Stimulated activated naive CD4-positive, alpha-beta T cell (primary cell): ENCODE results near the gene CHAT.

Source experiments
- DNase-seq, 6 experiments: peaks; one replicate each; lab custom pipeline; 2025; lab: John Stamatoyannopoulos, UW

The CHAT gene

DNA sequence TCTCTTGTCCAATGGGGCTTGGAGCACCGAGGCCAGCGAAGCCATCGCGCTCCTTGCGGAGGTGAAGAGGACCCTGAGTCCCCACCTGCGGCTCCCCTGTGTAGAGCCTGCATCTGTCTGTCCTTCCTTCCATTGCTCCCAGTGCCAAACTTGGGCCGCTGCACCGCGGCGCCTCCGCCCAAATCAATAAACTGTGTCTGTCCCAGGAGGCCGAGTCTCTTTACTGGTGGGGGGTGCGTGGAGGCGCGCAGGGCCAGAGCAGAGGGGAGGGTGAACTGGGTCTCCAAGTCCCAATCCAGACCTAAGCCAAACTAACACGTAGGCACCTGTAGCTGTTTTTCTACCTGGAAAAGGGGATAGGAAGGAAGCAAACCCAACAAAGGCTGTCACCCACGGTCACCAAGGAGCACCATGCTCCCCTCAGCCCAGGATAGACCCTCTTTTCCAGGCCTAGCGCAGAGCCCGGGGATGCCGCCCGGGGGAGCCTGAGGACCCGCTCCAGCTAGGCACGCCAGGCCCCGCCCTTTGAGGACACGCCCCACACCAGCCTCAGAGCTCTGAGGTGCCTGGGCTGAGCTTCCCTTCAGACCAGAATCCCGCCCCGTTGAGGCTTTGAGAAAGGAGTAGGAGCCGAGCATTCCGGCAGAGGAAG is 1.2 kb upstream of the CHAT start:
- no peak for DNase-seq

DNA sequence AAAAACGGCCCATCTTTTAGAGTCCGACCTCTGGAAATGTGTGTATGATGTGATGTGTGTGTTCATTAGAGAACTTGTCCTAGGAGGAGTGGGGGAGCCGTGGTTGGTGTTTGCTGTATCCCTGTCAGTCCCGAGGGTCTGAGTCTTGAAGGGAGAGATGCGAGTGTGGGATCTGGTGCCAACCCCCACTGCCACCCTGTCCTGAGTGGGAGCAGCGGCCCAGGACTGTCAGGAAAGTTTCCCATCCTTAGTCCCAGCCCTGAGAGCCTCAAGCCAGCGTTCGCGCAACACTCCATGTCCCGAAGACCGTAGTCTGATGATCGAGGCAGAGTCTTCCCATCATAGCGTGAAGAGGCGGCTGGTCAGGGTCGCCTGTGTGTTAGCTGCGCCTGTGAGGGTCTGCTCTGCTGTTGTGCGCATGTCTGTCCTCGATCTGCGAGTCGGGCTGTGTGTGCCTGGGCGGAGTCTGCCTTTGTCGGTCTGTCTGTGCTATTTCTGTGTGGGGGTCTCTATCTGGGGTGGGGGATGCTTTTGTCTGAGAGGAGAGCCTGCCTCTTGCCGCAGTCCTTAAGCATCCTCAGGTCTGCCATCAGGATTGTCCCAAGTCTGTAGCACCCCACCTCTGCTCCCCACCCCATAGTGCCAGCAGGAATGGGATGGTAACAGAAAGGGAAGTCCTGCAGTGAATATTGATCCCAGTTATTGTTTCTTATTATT is 514 bp upstream of the CHAT start:
- no peak for DNase-seq

DNA sequence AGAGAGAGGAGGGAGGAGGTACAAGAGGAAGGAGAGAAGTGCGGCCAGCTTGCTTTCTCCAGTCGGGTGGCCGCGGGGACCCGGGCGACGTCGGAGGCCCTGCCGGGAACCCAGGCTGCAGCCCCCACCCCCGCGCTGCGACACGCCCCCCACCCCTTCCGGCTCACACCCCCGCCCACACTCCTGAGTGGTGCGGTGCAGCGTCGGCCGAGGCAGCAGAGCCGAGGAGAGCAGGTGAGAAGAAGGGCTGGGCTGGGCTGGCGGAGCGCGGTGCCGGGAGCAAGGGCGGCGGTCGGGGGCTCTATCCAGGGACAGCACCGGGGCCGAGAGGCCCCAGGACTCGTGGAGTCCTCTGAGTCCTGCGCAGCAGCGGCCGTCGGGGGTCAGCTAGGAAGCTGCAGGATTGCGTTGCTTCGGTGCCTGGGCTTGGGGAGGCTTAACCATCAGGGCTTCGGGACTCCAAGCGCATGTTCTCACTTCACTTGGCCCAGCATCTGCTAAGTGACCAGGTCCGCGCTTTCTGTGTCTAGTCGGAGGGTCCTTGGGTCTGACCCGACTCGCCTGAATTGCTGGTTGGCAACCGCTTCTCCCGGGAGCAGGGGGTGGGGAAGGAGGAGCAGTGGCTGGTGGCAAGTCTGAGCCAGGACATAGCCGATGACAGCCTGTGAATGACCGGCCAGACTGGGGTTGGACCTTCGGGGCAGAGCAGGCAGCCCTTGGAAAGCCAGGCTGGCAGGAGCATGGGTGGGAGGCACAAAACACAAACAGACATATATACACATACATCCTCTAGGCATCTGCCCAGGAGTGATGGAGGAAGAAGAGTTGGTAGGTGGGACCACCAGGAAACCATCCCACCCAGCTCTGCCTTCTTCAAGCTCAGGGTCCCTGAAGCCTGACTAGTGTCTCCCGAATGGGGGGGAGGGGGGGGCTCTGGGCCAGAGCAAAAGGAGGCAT is 683 bp downstream of the CHAT start:
- DNase-seq = no peak

DNA sequence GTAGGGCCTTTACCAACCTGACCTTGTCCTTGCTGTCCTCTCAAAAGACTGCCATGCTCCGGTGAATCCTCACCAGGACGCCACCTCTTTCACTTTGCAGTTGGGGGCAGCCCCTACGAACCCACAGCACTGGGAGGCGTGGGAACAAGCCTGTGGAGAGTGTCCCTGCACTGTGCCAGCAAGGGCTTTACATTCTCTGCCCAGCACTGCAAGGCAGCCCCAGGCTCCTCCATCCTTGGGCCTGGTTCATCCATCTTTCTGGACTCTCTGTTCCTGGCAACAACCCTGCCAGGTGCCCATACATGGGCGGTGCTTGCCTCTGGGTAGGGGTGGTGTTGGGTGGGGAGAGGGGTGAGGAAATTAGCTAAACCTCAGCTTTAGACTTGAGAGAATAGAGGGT is 1.4 kb downstream of the CHAT start:
- DNase-seq = peak in 1 of 6 experiments; percentile 1

DNA sequence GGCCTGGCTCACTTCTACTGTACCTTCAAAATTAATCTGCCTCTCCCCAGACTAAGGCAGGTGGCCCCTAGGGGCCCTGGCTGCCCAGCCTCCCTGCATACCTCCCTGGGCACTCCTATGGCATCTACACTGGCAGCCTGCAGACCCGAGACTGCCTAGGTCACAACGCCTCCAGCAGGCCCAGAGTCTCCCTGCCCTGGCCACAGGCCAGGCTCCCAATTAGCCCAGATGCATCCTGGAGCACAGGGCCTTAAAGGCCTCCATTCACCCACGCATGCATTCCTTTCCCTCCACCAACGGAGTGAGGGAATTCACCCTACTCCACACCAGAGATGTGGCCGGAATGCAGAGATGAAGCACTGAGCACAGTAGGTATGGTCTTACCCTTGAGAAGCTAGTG is 1.9 kb downstream of the CHAT start:
- no peak for DNase-seq

DNA sequence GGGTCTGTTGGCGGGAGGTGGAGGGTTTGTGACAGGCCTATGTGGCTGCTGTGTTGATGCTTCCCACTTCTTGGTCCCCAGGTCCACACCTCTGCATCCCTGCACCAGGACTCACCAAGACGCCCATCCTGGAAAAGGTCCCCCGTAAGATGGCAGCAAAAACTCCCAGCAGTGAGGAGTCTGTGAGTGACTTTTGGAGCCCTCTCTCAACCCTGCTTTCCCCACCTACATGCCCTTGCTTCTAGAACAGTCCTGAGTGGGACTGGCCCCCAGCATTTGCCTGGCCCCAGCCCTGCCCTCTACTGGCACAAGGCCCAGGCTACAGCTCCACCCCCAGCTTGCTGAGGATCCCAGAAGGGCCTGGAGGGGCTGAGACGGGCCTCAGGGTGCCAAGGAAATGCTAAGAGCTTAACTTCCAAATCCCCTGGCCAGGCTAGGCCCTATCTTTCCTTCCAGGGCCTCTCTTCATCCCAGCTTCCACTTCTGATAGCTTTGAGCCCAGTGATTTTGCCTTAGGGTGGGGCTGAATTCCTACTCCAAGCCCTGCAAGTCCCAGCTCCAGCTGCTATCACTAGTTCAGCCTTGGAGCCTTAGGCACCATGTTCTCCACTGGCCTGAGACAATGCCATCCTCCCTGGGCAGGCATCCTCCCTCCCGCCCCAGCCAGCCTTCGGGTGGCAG is 2.7 kb downstream of the CHAT start:
- DNase-seq = no peak

DNA sequence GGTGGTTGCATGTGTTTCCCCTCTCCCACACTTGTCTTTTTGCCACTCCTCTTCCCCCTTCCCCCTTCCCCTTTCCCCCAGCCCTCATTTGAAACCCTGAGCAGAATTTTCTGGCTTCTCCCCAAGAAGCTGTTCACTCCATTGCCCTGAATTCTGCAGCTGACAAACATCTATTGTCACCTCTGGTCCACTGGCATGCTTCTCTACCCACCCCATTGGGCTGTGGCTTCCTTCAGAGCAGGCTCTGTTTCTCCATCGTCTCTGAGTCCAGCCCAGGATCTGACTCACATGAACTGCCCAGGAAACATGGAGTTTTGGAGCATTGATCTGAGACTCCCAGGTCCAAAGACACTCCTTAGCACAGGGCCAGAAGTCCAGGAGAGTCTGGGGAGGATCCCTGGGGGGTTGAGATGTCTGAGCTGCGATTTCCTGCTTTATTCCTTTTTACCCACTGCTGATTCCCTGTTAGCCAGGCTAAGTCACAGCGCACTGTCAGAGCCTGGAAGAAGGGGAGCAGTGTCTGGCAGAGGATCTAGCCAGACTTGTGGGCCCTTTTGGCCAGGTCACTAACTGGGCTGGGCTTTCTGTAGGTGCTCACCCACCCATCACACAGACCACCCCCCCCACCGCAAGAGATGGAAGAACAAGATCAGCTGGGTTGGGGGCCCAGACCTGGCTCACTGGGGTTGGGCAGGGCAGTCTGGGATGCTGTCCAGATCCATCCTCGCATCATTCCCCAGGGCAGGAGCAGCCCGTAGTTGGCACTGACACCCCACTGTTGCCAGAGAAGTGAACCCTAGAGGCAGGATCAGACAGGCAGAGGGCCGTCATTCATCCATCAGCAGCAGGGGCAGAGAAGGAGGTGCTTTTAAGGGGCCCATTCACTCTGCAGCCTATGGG is 3.5 kb downstream of the CHAT start:
- DNase-seq = no peak

DNA sequence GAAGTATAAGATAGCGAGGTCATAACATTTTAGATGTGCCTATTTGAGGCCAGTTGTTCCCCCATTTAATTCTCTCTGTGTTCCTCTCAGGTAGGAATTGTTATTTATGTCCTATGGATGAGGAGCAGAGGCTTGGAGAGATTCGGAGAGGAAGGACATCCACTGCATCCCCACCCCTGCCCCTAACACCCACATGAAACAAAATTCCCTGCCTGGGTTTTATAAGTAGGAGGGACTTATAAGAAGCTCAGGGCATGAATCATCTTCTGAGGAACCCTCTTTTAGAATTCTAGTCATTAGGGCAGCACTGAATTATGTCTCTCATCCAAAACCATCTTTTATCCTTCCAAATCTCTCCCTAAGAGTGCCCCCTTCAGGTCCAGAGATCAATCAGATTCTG is 5.0 kb downstream of the CHAT start:
- DNase-seq = no peak

DNA sequence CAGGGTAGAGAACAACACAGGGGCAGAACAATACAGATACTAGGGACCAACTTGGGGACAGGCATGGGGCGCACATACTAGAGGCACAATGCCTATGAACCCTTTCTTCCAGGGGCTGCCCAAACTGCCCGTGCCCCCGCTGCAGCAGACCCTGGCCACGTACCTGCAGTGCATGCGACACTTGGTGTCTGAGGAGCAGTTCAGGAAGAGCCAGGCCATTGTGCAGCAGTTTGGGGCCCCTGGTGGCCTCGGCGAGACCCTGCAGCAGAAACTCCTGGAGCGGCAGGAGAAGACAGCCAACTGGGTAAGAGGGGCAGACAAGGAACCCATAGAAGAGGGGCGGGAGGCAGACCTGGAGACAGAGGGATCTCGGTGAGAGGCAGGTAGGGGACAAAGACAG is 5.8 kb downstream of the CHAT start:
- no peak for DNase-seq

DNA sequence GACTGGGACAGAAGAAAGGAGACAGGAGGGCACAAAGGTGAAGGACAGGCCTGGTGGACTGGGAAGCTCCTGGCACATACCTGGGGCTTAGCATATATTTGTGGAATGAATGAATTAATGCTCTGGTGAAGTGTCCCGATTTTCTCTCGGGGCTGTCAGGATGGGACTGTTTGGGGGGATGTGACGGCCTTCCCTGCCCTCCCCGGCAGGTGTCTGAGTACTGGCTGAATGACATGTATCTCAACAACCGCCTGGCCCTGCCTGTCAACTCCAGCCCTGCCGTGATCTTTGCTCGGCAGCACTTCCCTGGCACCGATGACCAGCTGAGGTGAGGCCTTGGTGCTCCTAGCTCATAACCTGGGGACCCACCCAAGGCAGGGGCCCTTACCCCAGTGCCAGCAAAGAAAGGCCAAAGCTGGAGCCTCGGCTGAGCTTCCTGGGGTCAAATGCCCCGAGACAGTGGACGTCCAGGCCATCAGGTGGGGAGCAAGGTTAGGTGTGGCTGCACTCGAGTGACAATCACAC is 6.5 kb downstream of the CHAT start:
- DNase-seq = no peak

DNA sequence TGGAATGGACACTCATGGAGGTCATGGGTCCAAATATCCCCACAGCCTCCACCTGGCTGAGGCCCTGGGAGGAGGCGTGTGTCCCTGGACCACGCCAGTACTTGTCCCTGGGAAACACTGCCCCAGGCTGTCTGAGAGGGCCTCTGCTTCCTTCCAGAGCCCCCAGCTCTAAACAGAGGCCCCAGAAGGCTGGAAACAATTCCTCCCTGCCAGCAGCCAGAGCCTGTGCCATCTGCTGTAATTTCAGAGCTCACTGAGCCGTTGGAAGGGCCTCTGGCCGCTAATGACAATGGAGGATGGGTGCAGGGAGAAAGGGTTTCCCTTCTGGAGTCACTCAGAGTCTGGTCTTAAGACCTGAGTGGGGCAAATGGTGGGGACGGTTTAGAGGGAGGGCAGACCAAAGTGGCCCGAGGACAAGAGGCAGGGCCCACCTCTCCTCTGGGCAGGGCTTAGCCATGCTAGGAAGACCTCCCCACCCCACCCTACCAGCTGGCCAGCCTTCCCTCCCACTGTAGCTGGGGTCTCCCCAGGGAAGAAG is 7.1 kb downstream of the CHAT start:
- no peak for DNase-seq

DNA sequence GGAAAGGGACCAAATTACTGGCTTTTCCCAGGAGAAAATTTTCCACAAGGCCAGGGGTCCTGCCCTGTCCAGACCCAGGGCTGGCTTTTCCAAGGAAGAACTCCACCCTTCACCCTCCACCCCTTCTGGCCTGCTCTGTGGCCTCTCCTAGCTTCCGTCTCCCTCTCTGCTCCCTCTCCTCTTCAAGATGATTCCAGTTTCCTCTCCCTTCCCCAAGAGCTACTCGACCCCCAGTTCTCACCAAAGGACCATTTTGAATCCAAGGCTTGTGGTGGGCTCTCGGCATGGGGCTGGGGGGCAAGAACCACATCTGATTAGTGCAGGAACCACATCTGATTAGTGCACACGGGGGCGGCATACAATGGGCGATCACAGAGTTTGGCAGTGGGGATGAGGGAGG is 7.7 kb downstream of the CHAT start:
- DNase-seq = no peak

DNA sequence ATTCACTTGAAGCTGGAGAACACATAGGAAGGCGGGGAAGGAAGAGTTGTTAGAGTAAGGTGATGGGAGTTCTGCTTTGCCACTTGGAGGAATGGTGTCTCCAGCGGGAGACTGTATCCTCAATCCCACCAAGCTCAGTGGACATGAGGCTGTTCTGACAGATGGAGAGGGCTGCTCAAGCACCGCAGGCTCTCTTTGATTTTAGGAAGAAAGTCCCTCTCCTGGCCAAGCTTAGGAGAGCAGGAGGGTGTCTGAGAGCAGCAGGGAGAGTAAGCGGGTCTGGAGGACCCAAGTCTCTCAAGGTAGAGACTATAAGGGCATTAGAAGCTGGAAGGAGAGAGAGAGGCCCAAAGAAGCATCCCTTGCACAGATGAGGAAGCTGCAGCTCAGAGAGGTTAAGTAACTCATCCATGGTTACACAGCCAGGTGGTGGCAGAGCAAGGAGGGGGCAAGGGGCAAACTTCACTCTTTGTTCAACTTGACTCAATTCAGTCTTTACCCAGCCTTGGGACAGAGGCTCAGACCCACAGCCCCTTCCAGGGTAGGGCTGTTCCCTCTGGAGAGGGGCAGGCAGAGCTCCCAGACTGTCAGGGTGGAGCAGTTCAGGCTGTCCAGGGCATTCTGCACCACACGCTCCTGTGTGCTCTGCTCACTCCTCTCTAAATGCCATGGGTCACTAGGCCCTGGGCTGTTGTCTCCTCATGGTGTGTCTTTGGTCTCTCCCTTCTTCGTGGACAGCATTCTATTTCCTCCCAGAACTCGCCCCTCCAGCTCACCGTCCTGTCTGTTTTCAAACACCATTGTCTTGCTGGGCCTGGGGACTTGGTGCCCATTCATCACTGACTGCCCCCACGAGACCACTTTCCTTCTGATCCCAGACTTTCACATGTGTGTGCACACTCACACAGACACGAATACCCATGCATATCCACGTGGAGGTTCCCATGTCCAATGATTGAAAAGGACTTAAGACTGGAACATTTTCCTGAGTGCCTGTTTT is 8.9 kb downstream of the CHAT start:
- DNase-seq = no peak

DNA sequence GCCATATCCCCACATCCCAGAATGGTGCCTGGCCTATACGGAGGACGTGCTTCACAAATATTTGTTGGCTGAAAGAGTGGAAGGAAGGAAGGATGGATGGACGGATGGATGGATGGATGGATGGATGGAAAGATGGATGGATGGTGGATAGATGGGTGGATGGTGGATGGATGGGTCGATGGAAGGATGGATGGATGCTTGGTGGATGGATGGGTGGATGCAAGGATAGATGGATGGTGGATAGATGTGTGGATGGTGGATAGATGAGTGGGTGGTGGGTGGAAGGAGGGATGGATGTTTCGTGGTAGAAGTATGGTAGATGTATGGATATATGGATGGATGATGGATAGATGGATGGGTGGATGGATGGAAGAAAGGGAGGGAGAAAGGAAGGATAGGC is 10.8 kb downstream of the CHAT start:
- DNase-seq = no peak

DNA sequence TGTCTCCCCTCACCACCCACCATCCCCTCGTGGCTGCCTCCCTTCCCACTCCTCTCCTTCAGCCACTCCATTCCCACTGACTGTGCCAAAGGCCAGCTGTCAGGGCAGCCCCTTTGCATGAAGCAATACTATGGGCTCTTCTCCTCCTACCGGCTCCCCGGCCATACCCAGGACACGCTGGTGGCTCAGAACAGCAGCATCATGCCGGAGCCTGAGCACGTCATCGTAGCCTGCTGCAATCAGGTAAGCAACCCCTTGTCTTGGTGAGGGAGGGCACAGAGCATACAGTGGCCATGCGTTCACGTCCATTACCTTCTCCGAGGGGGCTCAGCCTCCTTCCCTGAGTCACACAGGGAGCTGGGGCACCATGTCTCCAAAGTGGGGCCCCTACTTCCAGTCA is 11.6 kb downstream of the CHAT start:
- no peak for DNase-seq

DNA sequence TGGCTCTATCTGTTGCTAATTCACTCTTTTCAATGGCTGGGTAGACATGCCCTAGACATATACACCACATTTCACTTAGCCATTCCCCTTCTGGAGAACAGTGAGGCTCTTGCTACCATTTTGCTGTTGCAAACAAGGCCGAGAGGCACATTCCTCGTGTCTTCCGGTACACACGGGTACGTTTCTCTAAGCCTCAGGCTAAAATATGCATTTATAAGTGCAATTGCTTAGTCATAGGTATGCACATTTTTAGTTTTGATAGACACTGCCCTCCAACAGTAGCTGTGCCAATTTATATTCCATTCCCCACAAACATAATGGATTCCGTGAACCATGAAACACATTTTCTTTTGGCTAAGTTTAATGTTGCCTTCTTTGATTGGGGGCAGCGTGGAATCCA is 13.2 kb downstream of the CHAT start:
- DNase-seq = no peak

DNA sequence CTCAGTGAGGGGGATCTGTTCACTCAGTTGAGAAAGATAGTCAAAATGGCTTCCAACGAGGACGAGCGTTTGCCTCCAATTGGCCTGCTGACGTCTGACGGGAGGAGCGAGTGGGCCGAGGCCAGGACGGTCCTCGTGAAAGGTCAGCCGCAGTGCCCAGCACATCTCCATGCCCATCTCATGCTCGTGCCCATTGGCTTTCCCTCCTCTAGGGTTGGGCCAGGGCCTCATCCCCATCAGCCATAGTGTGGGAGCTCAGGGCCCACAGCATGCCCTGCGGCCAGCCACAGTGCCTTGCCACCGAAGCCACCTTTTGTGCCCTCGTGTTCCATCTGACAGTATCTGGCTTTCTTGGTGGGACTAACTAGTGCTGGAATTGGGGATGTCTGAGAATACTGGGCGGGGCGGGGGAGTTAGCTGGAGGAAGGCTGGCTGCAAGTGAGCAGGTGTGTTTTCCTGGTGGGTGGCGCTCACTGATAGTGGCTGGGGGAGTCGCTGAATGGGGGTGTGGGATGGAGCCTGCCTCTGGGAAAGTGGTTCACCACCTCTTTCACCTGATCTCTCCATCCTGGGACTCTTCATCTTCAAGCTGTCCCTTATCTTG is 13.9 kb downstream of the CHAT start:
- DNase-seq = no peak

DNA sequence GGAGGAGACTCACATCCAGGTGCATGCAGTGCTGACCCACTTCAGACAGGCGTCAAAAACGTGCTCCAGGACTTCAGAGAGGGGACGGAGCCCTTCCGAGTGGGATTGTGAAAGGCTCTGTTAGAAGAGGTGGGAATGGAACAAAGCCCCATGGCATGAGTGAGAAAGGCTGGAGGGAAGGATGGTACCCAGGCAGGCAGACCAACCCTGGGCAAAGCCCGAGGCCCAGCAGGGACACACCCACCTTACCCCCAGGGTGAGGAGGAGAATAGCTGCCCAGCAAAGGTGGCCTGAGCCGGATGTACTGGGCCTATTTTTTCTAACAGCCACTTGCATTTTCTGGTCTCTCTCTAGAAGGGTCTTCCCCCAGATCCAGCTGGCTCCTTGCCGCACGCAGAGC is 14.8 kb downstream of the CHAT start:
- DNase-seq = no peak

DNA sequence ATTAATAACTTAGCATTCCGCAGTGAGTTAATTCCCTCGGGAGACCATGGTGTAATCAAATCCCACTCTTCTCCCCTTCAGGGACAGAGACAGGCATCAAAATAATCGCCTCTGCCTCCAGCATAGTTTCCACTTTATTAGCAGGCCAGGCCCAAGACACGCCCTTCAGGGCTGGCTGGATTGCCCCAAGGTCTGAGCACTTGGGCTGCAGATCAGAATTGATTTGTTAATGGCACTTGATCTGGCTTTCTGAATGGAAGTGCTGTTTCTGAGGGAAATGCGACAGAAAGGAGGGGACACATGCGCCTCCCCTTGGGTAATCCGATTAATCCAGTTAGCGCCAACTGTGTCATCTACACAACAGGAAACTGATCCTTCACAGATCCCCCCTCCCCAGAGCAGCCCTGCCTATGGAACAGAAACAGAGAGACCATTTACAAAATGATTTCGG is 15.6 kb downstream of the CHAT start:
- DNase-seq = no peak
